GM23338 (cell line): ENCODE data around the gene CHD2. TPM values are rescaled to one million over a fixed set of nuclear protein-coding genes. Genes with fewer than 3 reads are reported as not detected.

ENCODE experiments used
- ATAC-seq: fragments of 200-7000 bp; cut with Tn5 transposase; 3 replicates; pipeline ENCODE4 v1.9.1; 2020
- DNase-seq: peaks from one replicate; pipeline ENCODE4 v3.0.0-alpha.2; 2015; ENCODE audit warnings: low spot score
- H2AFZ ChIP-seq: fragments of 200-600 bp; sonication (generic); 2 replicates; pipeline ENCODE4 v1.8.0; 2016; ENCODE audit warnings: antibody characterized with exemption, mild to moderate bottlenecking, moderate library complexity
- H3F3A ChIP-seq: fragments of 200-600 bp; sonication (generic); replicated peaks from 2 replicates; pipeline ENCODE4 v1.8.0; 2017; ENCODE audit warnings: antibody characterized with exemption, mixed run types, low read depth
- H3K27ac ChIP-seq: fragments of 200-600 bp; sonication (generic); 2 replicates; pipeline ENCODE4 v1.6.1; 2016; ENCODE audit warnings: low read depth
- H3K27me3 ChIP-seq: fragments of 200-600 bp; sonication (generic); 2 replicates; pipeline ENCODE4 v1.8.0; 2016; ENCODE audit warnings: mild to moderate bottlenecking, mixed run types, moderate library complexity; ENCODE audit not compliant: insufficient read depth
- H3K36me3 ChIP-seq: fragments of 200-600 bp; sonication (generic); 2 replicates; pipeline ENCODE4 v1.8.0; 2016; ENCODE audit warnings: mild to moderate bottlenecking; ENCODE audit not compliant: insufficient read depth
- H3K4me1 ChIP-seq: fragments of 200-600 bp; sonication (generic); 2 replicates; pipeline ENCODE4 v1.8.0; 2016; ENCODE audit warnings: mild to moderate bottlenecking, moderate library complexity; ENCODE audit not compliant: insufficient read depth
- H3K4me2 ChIP-seq: fragments of 200-600 bp; sonication (generic); 2 replicates; pipeline ENCODE4 v1.7.1; 2017; ENCODE audit warnings: mixed run types
- H3K4me3 ChIP-seq: fragments of 200-600 bp; sonication (generic); 2 replicates; pipeline ENCODE4 v1.6.1; 2016; ENCODE audit warnings: mixed run types
- H3K79me2 ChIP-seq: fragments of 200-600 bp; sonication (generic); replicated peaks from 2 replicates; pipeline ENCODE4 v1.8.0; 2017; ENCODE audit warnings: mild to moderate bottlenecking; ENCODE audit not compliant: insufficient read depth
- H3K9me2 ChIP-seq: fragments of 200-600 bp; sonication (generic); 2 replicates; pipeline ENCODE4 v1.8.0; 2017; ENCODE audit not compliant: insufficient read depth
- H4K20me1 ChIP-seq: fragments of 200-600 bp; sonication (generic); replicated peaks from 2 replicates; pipeline ENCODE4 v1.8.0; 2017; ENCODE audit warnings: mild to moderate bottlenecking; ENCODE audit not compliant: insufficient read depth
- H3K27ac Mint-ChIP-seq: 2 replicates; pipeline ENCODE4 v1.8.0; 2020; ENCODE audit warnings: inconsistent platforms, mild to moderate bottlenecking, moderate library complexity, mixed read lengths
- H3K27me3 Mint-ChIP-seq: 3 replicates; pipeline ENCODE4 v1.8.0; 2022; ENCODE audit warnings: low read depth, mild to moderate bottlenecking, moderate library complexity, mixed read lengths, inconsistent platforms; ENCODE audit not compliant: insufficient read depth, poor library complexity
- H3K36me3 Mint-ChIP-seq: 3 replicates; pipeline ENCODE4 v1.8.0; 2021; ENCODE audit warnings: low read depth, mild to moderate bottlenecking, inconsistent platforms, moderate library complexity, mixed read lengths
- H3K4me1 Mint-ChIP-seq: 3 replicates; pipeline ENCODE4 v1.8.0; 2020; ENCODE audit warnings: mild to moderate bottlenecking, inconsistent platforms, mixed read lengths
- H3K4me3 Mint-ChIP-seq: 3 replicates; pipeline ENCODE4 v1.8.0; 2021; ENCODE audit warnings: moderate library complexity, mild to moderate bottlenecking, inconsistent platforms, mixed read lengths
- H3K9me3 Mint-ChIP-seq: 3 replicates; pipeline ENCODE4 v1.8.0; 2020; ENCODE audit warnings: moderate library complexity, mild to moderate bottlenecking, inconsistent platforms, mixed read lengths
- STAT1 ChIP-seq: IDR thresholded peaks from one replicate; pipeline ENCODE4 v1.6.1; 2016; ENCODE audit warnings: antibody characterized with exemption; ENCODE audit not compliant: unreplicated experiment
- ZNF114 ChIP-seq: fragments of 250-450 bp; sonication (Bioruptor Pico); IDR thresholded peaks from 2 replicates; pipeline ENCODE4 v1.5.0; 2020; ENCODE audit warnings: mild to moderate bottlenecking, moderate library complexity
- polyA plus RNA-seq: library from polyadenylated mRNA; unstranded; fragments of >200 nt; fragmentation: Nextera tagmentation; extraction: Ambion mirVana; gene quantifications from 2 replicates; pipeline ENCODE4 v1.2.1, GENCODE V29; 2016
- total RNA-seq: library from RNA; depleted of rRNA; stranded (reverse); fragments of >200 nt; shearing (Covaris generic); gene quantifications from 2 replicates; pipeline ENCODE4 v1.2.3, GENCODE V29; 2014
- TF ChIP-seq, protein P1 (sequence below), 2 experiments: fragments of 200-600 bp in 1 of 2; sonication (generic) in 1 of 2; conservative IDR thresholded peaks; 2 replicates each; pipeline versions ENCODE4 v1.5.1 to v1.6.1; 2016 to 2017; ENCODE audit warnings: antibody characterized with exemption in 2 of 2, low read depth in 2 of 2, mild to moderate bottlenecking in 2 of 2, moderate library complexity in 1 of 2
- TF ChIP-seq, protein P2 (sequence below): fragments of 250-450 bp; sonication (Bioruptor Pico); IDR thresholded peaks from 2 replicates; pipeline ENCODE4 v1.5.0; 2020; ENCODE audit warnings: mild to moderate bottlenecking, moderate library complexity
- TF ChIP-seq, protein P3 (sequence below): IDR thresholded peaks from one replicate; pipeline ENCODE4 v1.6.1; 2018; ENCODE audit warnings: antibody characterized with exemption; ENCODE audit not compliant: unreplicated experiment
- TF ChIP-seq, protein P4 (sequence below): IDR thresholded peaks from 2 replicates; pipeline ENCODE4 v1.6.1; 2016; ENCODE audit warnings: antibody characterized with exemption

Gene CHD2
- total and polyA plus RNA-seq, 2 experiments from 2014 or later = 119 to 130 TPM

DNA sequence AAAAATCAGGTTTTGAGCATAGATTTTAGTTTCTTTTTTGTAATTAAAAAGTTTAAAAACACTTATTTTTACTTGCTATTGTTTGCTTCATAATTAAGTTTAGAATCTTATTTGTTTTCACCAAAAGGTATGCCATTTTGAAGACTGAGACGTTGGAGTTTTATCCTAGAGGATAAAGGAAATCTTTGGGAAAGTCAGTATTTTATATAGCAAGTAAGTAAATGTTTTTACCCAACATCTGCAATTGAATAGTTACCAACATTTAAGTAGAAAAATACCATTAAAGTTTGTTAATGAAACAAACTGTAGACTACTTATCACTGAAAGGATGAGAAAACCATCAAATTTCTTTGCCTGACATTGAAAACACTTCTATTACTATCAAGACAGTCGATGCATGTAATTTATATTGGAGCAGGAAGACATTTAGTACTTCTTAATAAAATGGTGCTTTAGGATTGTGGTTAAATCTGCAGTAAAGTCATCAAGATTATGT is 14.0 kb upstream of the CHD2 start:
- H3K9me2 ChIP-seq = no peaks in the 10 kb centered on the region
- peaks cover 17% of the 10 kb centered on the region for H3K4me1 ChIP-seq
- no peak for ATAC-seq
- peak overlapping the region; percentile 77 for H3K4me2 ChIP-seq
- peaks cover 9% of the 10 kb centered on the region for H4K20me1 ChIP-seq
- peaks cover 24% of the 10 kb centered on the region for H3K36me3 ChIP-seq
- no peaks in the 10 kb centered on the region; the same call in 1 of the 2 replicates for H3F3A ChIP-seq
- H3K27ac ChIP-seq = peak overlapping the region; percentile 5; the same call in 1 of the 2 replicates
- Mint-ChIP-seq H3K4me3 (peak overlapping the region; percentile 98), H3K9me3 (peaks cover 2% of the 10 kb centered on the region; the same call in 1 of the 3 replicates), H3K4me1 (peaks cover 36% of the 10 kb centered on the region), H3K27me3 (peaks cover 24% of the 10 kb centered on the region), H3K27ac (no peak overlapping the region), H3K36me3 (peaks cover 77% of the 10 kb centered on the region)
- no peak for TF ChIP-seq STAT1
- TF ChIP-seq, protein P1, sequence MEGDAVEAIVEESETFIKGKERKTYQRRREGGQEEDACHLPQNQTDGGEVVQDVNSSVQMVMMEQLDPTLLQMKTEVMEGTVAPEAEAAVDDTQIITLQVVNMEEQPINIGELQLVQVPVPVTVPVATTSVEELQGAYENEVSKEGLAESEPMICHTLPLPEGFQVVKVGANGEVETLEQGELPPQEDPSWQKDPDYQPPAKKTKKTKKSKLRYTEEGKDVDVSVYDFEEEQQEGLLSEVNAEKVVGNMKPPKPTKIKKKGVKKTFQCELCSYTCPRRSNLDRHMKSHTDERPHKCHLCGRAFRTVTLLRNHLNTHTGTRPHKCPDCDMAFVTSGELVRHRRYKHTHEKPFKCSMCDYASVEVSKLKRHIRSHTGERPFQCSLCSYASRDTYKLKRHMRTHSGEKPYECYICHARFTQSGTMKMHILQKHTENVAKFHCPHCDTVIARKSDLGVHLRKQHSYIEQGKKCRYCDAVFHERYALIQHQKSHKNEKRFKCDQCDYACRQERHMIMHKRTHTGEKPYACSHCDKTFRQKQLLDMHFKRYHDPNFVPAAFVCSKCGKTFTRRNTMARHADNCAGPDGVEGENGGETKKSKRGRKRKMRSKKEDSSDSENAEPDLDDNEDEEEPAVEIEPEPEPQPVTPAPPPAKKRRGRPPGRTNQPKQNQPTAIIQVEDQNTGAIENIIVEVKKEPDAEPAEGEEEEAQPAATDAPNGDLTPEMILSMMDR (conservative IDR thresholded peaks at IDR 0.05; ENCODE audit: low read depth in 2 of 2) = no peak
- TF ChIP-seq, protein P2, sequence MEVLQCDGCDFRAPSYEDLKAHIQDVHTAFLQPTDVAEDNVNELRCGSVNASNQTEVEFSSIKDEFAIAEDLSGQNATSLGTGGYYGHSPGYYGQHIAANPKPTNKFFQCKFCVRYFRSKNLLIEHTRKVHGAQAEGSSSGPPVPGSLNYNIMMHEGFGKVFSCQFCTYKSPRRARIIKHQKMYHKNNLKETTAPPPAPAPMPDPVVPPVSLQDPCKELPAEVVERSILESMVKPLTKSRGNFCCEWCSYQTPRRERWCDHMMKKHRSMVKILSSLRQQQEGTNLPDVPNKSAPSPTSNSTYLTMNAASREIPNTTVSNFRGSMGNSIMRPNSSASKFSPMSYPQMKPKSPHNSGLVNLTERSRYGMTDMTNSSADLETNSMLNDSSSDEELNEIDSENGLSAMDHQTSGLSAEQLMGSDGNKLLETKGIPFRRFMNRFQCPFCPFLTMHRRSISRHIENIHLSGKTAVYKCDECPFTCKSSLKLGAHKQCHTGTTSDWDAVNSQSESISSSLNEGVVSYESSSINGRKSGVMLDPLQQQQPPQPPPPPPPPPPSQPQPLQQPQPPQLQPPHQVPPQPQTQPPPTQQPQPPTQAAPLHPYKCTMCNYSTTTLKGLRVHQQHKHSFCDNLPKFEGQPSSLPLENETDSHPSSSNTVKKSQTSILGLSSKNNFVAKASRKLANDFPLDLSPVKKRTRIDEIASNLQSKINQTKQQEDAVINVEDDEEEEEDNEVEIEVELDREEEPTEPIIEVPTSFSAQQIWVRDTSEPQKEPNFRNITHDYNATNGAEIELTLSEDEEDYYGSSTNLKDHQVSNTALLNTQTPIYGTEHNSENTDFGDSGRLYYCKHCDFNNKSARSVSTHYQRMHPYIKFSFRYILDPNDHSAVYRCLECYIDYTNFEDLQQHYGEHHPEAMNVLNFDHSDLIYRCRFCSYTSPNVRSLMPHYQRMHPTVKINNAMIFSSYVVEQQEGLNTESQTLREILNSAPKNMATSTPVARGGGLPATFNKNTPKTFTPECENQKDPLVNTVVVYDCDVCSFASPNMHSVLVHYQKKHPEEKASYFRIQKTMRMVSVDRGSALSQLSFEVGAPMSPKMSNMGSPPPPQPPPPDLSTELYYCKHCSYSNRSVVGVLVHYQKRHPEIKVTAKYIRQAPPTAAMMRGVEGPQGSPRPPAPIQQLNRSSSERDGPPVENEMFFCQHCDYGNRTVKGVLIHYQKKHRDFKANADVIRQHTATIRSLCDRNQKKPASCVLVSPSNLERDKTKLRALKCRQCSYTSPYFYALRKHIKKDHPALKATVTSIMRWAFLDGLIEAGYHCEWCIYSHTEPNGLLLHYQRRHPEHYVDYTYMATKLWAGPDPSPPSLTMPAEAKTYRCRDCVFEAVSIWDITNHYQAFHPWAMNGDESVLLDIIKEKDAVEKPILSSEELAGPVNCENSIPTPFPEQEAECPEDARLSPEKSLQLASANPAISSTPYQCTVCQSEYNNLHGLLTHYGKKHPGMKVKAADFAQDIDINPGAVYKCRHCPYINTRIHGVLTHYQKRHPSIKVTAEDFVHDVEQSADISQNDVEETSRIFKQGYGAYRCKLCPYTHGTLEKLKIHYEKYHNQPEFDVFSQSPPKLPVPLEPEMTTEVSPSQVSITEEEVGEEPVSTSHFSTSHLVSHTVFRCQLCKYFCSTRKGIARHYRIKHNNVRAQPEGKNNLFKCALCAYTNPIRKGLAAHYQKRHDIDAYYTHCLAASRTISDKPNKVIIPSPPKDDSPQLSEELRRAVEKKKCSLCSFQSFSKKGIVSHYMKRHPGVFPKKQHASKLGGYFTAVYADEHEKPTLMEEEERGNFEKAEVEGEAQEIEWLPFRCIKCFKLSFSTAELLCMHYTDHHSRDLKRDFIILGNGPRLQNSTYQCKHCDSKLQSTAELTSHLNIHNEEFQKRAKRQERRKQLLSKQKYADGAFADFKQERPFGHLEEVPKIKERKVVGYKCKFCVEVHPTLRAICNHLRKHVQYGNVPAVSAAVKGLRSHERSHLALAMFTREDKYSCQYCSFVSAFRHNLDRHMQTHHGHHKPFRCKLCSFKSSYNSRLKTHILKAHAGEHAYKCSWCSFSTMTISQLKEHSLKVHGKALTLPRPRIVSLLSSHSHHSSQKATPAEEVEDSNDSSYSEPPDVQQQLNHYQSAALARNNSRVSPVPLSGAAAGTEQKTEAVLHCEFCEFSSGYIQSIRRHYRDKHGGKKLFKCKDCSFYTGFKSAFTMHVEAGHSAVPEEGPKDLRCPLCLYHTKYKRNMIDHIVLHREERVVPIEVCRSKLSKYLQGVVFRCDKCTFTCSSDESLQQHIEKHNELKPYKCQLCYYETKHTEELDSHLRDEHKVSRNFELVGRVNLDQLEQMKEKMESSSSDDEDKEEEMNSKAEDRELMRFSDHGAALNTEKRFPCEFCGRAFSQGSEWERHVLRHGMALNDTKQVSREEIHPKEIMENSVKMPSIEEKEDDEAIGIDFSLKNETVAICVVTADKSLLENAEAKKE (CRISPR knock-in tag) = no peak
- TF ChIP-seq, protein P3, sequence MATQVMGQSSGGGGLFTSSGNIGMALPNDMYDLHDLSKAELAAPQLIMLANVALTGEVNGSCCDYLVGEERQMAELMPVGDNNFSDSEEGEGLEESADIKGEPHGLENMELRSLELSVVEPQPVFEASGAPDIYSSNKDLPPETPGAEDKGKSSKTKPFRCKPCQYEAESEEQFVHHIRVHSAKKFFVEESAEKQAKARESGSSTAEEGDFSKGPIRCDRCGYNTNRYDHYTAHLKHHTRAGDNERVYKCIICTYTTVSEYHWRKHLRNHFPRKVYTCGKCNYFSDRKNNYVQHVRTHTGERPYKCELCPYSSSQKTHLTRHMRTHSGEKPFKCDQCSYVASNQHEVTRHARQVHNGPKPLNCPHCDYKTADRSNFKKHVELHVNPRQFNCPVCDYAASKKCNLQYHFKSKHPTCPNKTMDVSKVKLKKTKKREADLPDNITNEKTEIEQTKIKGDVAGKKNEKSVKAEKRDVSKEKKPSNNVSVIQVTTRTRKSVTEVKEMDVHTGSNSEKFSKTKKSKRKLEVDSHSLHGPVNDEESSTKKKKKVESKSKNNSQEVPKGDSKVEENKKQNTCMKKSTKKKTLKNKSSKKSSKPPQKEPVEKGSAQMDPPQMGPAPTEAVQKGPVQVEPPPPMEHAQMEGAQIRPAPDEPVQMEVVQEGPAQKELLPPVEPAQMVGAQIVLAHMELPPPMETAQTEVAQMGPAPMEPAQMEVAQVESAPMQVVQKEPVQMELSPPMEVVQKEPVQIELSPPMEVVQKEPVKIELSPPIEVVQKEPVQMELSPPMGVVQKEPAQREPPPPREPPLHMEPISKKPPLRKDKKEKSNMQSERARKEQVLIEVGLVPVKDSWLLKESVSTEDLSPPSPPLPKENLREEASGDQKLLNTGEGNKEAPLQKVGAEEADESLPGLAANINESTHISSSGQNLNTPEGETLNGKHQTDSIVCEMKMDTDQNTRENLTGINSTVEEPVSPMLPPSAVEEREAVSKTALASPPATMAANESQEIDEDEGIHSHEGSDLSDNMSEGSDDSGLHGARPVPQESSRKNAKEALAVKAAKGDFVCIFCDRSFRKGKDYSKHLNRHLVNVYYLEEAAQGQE = no peak
- TF ChIP-seq, protein P4, sequence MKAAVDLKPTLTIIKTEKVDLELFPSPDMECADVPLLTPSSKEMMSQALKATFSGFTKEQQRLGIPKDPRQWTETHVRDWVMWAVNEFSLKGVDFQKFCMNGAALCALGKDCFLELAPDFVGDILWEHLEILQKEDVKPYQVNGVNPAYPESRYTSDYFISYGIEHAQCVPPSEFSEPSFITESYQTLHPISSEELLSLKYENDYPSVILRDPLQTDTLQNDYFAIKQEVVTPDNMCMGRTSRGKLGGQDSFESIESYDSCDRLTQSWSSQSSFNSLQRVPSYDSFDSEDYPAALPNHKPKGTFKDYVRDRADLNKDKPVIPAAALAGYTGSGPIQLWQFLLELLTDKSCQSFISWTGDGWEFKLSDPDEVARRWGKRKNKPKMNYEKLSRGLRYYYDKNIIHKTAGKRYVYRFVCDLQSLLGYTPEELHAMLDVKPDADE = no peak
- TF ChIP-seq ZNF114 (CRISPR knock-in tag) = no peak
- peaks cover 81% of the 10 kb centered on the region for H3K79me2 ChIP-seq
- no peaks in the 10 kb centered on the region for H3K27me3 ChIP-seq
- H3K4me3 ChIP-seq = peak overlapping the region; percentile 68; the same call in 1 of the 2 replicates
- DNase-seq = no peak
- no peak overlapping the region for H2AFZ ChIP-seq
